HepG2 (cell line): ENCODE results near the gene ZC3H8. TPM values are rescaled to one million over a fixed set of nuclear protein-coding genes. Genes with fewer than 3 reads are reported as not detected.

ENCODE experiments used
- AHDC1 ChIP-seq: sonication (generic); formaldehyde crosslinking; IDR thresholded peaks from 2 replicates; pipeline ENCODE4 v1.5.1; 2020; ENCODE audit warnings: mild to moderate bottlenecking, missing genetic modification reagents, borderline replicate concordance
- BCL6 ChIP-seq: IDR thresholded peaks from 2 replicates; pipeline ENCODE4 v1.6.1; 2016; ENCODE audit warnings: missing genetic modification reagents, missing compliant biosample characterization
- GMEB1 ChIP-seq: sonication (generic); formaldehyde crosslinking; IDR thresholded peaks from 2 replicates; pipeline ENCODE4 v1.5.1; 2020; ENCODE audit warnings: missing genetic modification reagents, mild to moderate bottlenecking, borderline replicate concordance
- HNF1B ChIP-seq: sonication (generic); formaldehyde crosslinking; IDR thresholded peaks from 2 replicates; pipeline ENCODE4 v1.5.1; 2020; ENCODE audit warnings: mild to moderate bottlenecking, moderate library complexity, missing genetic modification reagents
- REL ChIP-seq: sonication (generic); formaldehyde crosslinking; conservative IDR thresholded peaks from 2 replicates; pipeline ENCODE4 v1.8.0; 2022; ENCODE audit warnings: mild to moderate bottlenecking, missing genetic modification reagents, moderate library complexity
- SNAI1 ChIP-seq: sonication (generic); formaldehyde crosslinking; IDR thresholded peaks from 2 replicates; pipeline ENCODE4 v1.5.0; 2020; ENCODE audit warnings: mild to moderate bottlenecking, missing genetic modification reagents, borderline replicate concordance
- SP140L ChIP-seq: sonication (generic); formaldehyde crosslinking; IDR thresholded peaks from 2 replicates; pipeline ENCODE4 v1.4.0; 2020; ENCODE audit warnings: missing genetic modification reagents, borderline replicate concordance
- SP5 ChIP-seq: IDR thresholded peaks from 2 replicates; pipeline ENCODE4 v1.6.1; 2016; ENCODE audit warnings: low read depth, borderline replicate concordance
- SUZ12 ChIP-seq: fragments of 150-350 bp; IDR thresholded peaks from 2 replicates; pipeline ENCODE4 v1.6.1; 2014; ENCODE audit warnings: low read depth, low read length
- ZBTB21 ChIP-seq: sonication (generic); formaldehyde crosslinking; IDR thresholded peaks from 2 replicates; pipeline ENCODE4 v1.4.0; 2020; ENCODE audit warnings: missing genetic modification reagents
- ZNF138 ChIP-seq: sonication (generic); formaldehyde crosslinking; IDR thresholded peaks from 2 replicates; pipeline ENCODE4 v1.5.0; 2020; ENCODE audit warnings: mild to moderate bottlenecking, low read depth, missing genetic modification reagents
- ZNF17 ChIP-seq: sonication (generic); formaldehyde crosslinking; IDR thresholded peaks from 2 replicates; pipeline ENCODE4 v1.5.0; 2020; ENCODE audit warnings: mild to moderate bottlenecking, missing genetic modification reagents
- ZNF253 ChIP-seq: sonication (generic); formaldehyde crosslinking; IDR thresholded peaks from 2 replicates; pipeline ENCODE4 v1.8.0; 2022; ENCODE audit warnings: mild to moderate bottlenecking, missing genetic modification reagents, borderline replicate concordance
- ZNF616 ChIP-seq: sonication (generic); formaldehyde crosslinking; IDR thresholded peaks from 2 replicates; pipeline ENCODE4 v1.5.0; 2020; ENCODE audit warnings: low read depth, mild to moderate bottlenecking, missing genetic modification reagents
- ZNF652 ChIP-seq: IDR thresholded peaks from 2 replicates; pipeline ENCODE4 v1.6.1; 2016; ENCODE audit warnings: low read depth, borderline replicate concordance
- ZNF703 ChIP-seq: sonication (generic); formaldehyde crosslinking; IDR thresholded peaks from 2 replicates; pipeline ENCODE4 v1.5.1; 2020; ENCODE audit warnings: missing genetic modification reagents, mild to moderate bottlenecking, moderate library complexity, borderline replicate concordance
- ZNF841 ChIP-seq: sonication (generic); formaldehyde crosslinking; IDR thresholded peaks from 2 replicates; pipeline ENCODE4 v1.8.1; 2023; ENCODE audit warnings: missing genetic modification reagents, borderline replicate concordance
- polyA plus RNA-seq, 8 experiments: library from polyadenylated mRNA; depleted of rRNA in 3 of 8; stranded (reverse) in 7 of 8; unstranded in 1 of 8; fragments of >200 nt; fragmentation: Illumina TruSeq in 4 of 8; extraction: Trizol in 4 of 8; gene quantifications; 2 replicates each; pipeline versions ENCODE4 v1.2.1 to v1.2.3, GENCODE V29; 2011 to 2016; ENCODE audit warnings: low read depth in 4 of 8, missing spikeins in 1 of 8, mixed read lengths in 1 of 8; ENCODE audit not compliant: insufficient read depth in 1 of 8
- total RNA-seq, 5 experiments: library from RNA; depleted of rRNA; stranded (reverse); fragments of >200 nt; fragmentation: Illumina TruSeq; extraction: Trizol; gene quantifications; 2 replicates each; pipeline ENCODE4 v1.2.3, GENCODE V29; 2016; ENCODE audit warnings: low read depth in 1 of 5
- TF ChIP-seq, protein P1 (sequence below): sonication (generic); formaldehyde crosslinking; IDR thresholded peaks from 2 replicates; pipeline ENCODE4 v1.4.0; 2020; ENCODE audit warnings: low read depth, mild to moderate bottlenecking, missing genetic modification reagents

ZC3H8 gene
- total and polyA plus RNA-seq, 2 of the 13 experiments (the other 11 are each of a cell fraction or from before 2014, with no cell fraction given) = 4.5 to 17.0 TPM

DNA sequence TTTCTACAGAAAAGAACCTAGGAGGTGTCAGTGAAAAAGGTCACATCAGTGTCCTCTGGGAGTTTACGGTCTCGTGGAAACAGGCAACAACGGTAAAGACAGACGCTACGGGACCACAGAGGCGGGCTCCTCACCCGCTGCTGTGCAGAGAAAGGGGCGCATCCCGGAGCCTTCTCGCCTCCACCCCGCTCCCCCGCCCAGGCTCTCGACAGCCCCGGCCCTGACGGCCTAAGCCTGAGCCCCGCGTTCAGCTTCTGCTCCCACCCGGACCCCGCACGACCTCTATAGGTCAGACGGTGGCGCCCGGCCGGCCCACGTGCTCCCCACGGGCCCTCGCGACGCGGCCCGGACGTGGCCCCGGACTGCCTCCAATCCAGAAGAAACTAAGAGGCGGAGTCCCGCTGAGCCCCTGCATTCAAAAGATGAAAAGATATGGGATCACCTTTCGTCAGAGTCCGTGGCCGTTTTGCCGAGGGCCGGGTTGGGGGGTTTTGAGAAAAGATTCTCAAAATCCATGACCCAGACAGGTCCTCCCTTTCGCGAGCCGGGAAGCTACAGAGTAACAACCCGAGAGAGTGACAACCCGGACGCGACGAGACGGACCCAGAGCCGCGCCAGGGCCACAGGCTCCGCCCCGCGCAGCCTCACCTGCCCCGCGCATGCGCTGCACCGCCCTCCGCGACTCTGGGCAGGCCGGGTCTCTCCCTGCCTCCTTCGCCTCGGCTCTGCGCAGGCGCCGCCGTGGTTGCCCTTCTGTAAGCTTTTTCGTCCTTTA lies at the start of gene ZC3H8 (continued):
- TF ChIP-seq, protein P1, sequence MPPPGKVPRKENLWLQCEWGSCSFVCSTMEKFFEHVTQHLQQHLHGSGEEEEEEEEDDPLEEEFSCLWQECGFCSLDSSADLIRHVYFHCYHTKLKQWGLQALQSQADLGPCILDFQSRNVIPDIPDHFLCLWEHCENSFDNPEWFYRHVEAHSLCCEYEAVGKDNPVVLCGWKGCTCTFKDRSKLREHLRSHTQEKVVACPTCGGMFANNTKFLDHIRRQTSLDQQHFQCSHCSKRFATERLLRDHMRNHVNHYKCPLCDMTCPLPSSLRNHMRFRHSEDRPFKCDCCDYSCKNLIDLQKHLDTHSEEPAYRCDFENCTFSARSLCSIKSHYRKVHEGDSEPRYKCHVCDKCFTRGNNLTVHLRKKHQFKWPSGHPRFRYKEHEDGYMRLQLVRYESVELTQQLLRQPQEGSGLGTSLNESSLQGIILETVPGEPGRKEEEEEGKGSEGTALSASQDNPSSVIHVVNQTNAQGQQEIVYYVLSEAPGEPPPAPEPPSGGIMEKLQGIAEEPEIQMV (CRISPR knock-in tag) = peak; percentile 93
- TF ChIP-seq SP140L (CRISPR knock-in tag) (peak; percentile 81; the same call in 1 of the 2 replicates), BCL6 (peak; percentile 50), ZNF703 (CRISPR knock-in tag) (no peak; the same call in 1 of the 2 replicates), AHDC1 (CRISPR knock-in tag) (peak; percentile 8; the same call in 1 of the 2 replicates), HNF1B (CRISPR knock-in tag) (peak; percentile 85), ZNF652 (CRISPR knock-in tag) (no peak), ZNF616 (CRISPR knock-in tag) (0 out of 2 replicates have a peak, but pooled peaks have one; percentile 82), REL (peak; percentile 79; the same call in 1 of the 2 replicates), SUZ12 (no peak), SNAI1 (peak; percentile 72; the same call in 1 of the 2 replicates), ZNF138 (CRISPR knock-in tag) (no peak), SP5 (CRISPR knock-in tag) (peak; percentile 29), ZNF841 (CRISPR knock-in tag) (0 out of 2 replicates have a peak, but pooled peaks have one; percentile 19), ZNF17 (CRISPR knock-in tag) (no peak), GMEB1 (peak; percentile 74), ZNF253 (peak; percentile 83; the same call in 1 of the 2 replicates), ZBTB21 (no peak)
